Spinal cord (tissue), 10 donors: ENCODE measurements around the gene MIEF1. TPM values are rescaled to one million over a fixed set of nuclear protein-coding genes. Genes with fewer than 3 reads are reported as not detected.
A peak's percentile ranks its signal among the peaks of the same experiment; 100 is the strongest.

Experiments
- DNase-seq, 6 donors: peaks; one replicate each; pipeline versions ENCODE4 v3.0.0 to v3.0.0-alpha.2; 2013 to 2015; ENCODE audit warnings: low spot score in 6 of 6, low read depth in 4 of 6
- H3K27ac ChIP-seq: one replicate; pipeline ENCODE4 v1.5.1; 2013; ENCODE audit warnings: low read depth, low read length, control low read depth
- H3K27me3 ChIP-seq: one replicate; pipeline ENCODE4 v1.6.1; 2013; ENCODE audit warnings: low read length; ENCODE audit not compliant: control insufficient read depth, insufficient read depth
- H3K36me3 ChIP-seq: one replicate; pipeline ENCODE4 v1.6.1; 2013; ENCODE audit warnings: low read length; ENCODE audit not compliant: control insufficient read depth, insufficient read depth
- H3K4me1 ChIP-seq: one replicate; pipeline ENCODE4 v1.6.1; 2013; ENCODE audit warnings: low read length; ENCODE audit not compliant: control insufficient read depth, insufficient read depth
- H3K4me3 ChIP-seq: one replicate; pipeline ENCODE4 v1.5.1; 2013; ENCODE audit warnings: low read depth, low read length, control low read depth
- H3K9me3 ChIP-seq: one replicate; pipeline ENCODE4 v1.6.1; 2013; ENCODE audit warnings: low read length; ENCODE audit not compliant: control insufficient read depth, insufficient read depth
- WGBS: methylation state at CpG from one replicate; pipeline ENCODE4 v1.1.5; 2013; ENCODE audit warnings: missing lambda C conversion rate; ENCODE audit not compliant: insufficient coverage; 5-methylcytosine and 5-hydroxymethylcytosine counted together
- long read RNA-seq, 4 donors: transcript quantifications; one replicate each; lab custom pipeline, GENCODE V29; 2026
- polyA plus RNA-seq, 2 donors: library from polyadenylated mRNA; unstranded; fragments of 120-200 nt; gene quantifications; one replicate each; pipeline ENCODE4 v1.2.1, GENCODE V29; 2013; ENCODE audit not compliant: insufficient read length in 2 of 2
- total RNA-seq, 2 donors: library from RNA; depleted of rRNA in 1 of 2; stranded (reverse); fragments of 120-200 nt in 1 of 2; fragments of >200 nt in 1 of 2; gene quantifications; one replicate each; pipeline versions ENCODE4 v1.2.3 to v1.2.4, GENCODE V29; 2013 to 2014
- donor health status: healthy.

The MIEF1 gene
- total RNA-seq (10 to 100 TPM; 18.1 to 21.4 TPM), polyA plus RNA-seq (10 to 100 TPM; 34.7 to 35.3 TPM)
- long read RNA-seq, donor 1, full-length matches to known transcripts: 11 of 31 reads
- long read RNA-seq, donor 1, partial matches to known transcripts: 20 of 31 reads
- long read RNA-seq, donor 1, other reads (novel, unspliced or antisense): 0 of 31 reads
- long read RNA-seq, donor 2, full-length matches to known transcripts: 5 of 5 reads
- long read RNA-seq, donor 2, partial matches to known transcripts: 0 of 5 reads
- long read RNA-seq, donor 2, other reads (novel, unspliced or antisense): 0 of 5 reads
- long read RNA-seq, donor 3, full-length matches to known transcripts: 7 of 7 reads
- long read RNA-seq, donor 3, partial matches to known transcripts: 0 of 7 reads
- long read RNA-seq, donor 3, other reads (novel, unspliced or antisense): 0 of 7 reads
- long read RNA-seq, donor 4, full-length matches to known transcripts: 2 of 2 reads
- long read RNA-seq, donor 4, partial matches to known transcripts: 0 of 2 reads
- long read RNA-seq, donor 4, other reads (novel, unspliced or antisense): 0 of 2 reads

DNA sequence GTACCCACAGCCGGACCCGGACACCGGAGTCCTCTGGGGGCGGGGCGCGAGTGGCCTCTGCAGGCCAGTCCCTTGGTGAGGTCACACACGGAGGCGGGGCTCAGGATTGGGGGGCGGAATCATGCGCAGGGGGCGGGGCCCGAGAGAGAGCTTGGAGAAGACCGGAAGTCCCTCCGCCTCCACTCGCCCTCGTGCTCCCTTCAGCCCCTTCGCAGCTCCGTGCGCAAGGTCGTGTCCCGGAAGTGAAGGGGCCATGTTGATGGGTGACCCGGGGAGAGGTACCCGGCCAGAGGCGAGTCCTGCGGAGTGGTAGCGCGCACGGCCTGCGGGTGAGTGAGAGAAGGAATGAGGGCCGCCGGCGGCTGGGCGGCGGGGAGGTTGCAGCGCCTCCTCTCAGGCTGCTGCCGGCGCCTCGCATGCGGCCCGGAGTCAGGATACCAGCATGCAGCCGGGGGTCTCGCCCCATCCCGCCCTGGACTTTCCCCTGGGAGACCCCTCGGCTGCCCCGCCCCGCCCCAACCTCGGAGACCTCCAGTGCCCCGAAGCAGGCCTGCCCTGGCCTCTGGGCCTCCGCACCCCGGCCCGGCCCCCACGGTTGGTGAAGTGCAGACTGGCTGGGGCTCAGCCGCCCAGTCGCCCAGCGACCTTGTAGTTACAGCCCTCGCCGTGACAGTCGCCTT, at the start of gene MIEF1:
Gene MIEF1, plus strand, starts transcription at position 182 of the 680 bp plus-strand sequence. CDS start 9,005 bp downstream, outside the sequence.
- H3K36me3 ChIP-seq: peaks cover 33% of the 10 kb centered on the region
- H3K4me3 ChIP-seq: peak within 1 kb of the TSS; percentile 67
- under 1% methylated on average over 55 of the region's 58 CpGs for WGBS
- no peaks in the 10 kb centered on the region for H3K9me3 ChIP-seq
- H3K27me3 ChIP-seq: no peaks in the 10 kb centered on the region
- peak within 1 kb of the TSS; percentile 95 for H3K27ac ChIP-seq
- peak; percentile 82 to 99 (median 94) for DNase-seq
- peaks cover 32% of the 10 kb centered on the region for H3K4me1 ChIP-seq

GRCh38 chr22:39452740-39453040, 49.4 kb upstream of the MIEF1 start:
- H3K9me3 ChIP-seq: no peaks in the 10 kb centered on the region
- WGBS: 73% methylated on average over 6 of the region's 6 CpGs
- H3K36me3 ChIP-seq: no peaks in the 10 kb centered on the region
- no peaks in the 10 kb centered on the region for H3K27me3 ChIP-seq
- H3K4me3 ChIP-seq: no peak overlapping the region
- no peak overlapping the region for H3K27ac ChIP-seq
- peaks cover 26% of the 10 kb centered on the region for H3K4me1 ChIP-seq
- no peak for DNase-seq

GRCh38 chr22:39453765-39454378, 48.2 kb upstream of the MIEF1 start:
- no peaks in the 10 kb centered on the region for H3K36me3 ChIP-seq
- H3K27ac ChIP-seq: peak overlapping the region; percentile 72
- DNase-seq: no peak
- H3K27me3 ChIP-seq: no peaks in the 10 kb centered on the region
- no peak overlapping the region for H3K4me3 ChIP-seq
- no peaks in the 10 kb centered on the region for H3K9me3 ChIP-seq
- 63% methylated on average over 8 of the region's 9 CpGs for WGBS
- H3K4me1 ChIP-seq: peaks cover 33% of the 10 kb centered on the region

DNA sequence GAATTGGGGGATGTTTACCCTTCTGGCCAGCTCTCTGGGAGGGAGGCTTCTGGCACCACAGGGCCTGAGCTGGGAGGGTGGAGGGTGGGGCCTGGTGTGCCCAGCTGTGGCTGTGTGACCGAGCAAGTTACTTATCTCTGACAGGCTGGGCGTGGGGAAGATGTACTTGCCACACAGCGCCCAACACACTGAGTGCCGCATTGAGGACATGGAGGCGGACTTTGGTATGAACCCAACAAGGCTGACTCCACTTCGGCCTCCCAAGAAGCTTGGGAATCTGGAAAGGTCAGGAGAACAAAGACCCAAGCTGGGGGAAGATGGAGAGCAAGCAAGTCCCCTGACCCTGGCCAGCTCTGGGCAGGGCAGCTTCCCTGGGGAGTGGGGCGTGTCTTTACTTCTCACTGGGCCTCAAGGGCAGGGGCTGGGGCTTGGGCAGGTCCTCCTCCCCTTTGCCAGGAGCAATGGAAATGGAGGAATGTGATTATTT, 47.7 kb upstream of the MIEF1 start:
- 47% methylated on average over 7 of the region's 7 CpGs for WGBS
- H3K27me3 ChIP-seq: no peaks in the 10 kb centered on the region
- H3K27ac ChIP-seq: peak overlapping the region; percentile 72

GRCh38 chr22:39456522-39457197, 45.4 kb upstream of the MIEF1 start, which contains the start of gene MGAT3:
MGAT3 (plus strand) TSS chr22:39457012; CDS start chr22:39487348, 30,336 bp downstream.
- 17% methylated on average over 65 of the region's 80 CpGs for WGBS
- peaks cover 3% of the 10 kb centered on the region for H3K36me3 ChIP-seq
- no peaks in the 10 kb centered on the region for H3K9me3 ChIP-seq
- peak in 2 of 6 donors; percentile 70 to 78 for DNase-seq
- H3K4me3 ChIP-seq: peak within 1 kb of the TSS; percentile 64
- no peaks in the 10 kb centered on the region for H3K27me3 ChIP-seq
- peak within 1 kb of the TSS; percentile 72 for H3K27ac ChIP-seq
- H3K4me1 ChIP-seq: peaks cover 52% of the 10 kb centered on the region

More for the DNA sequence above, 47.7 kb upstream of the MIEF1 start:
- Histone ChIP-seq H3K36me3 (no peaks in the 10 kb centered on the region), H3K9me3 (no peaks in the 10 kb centered on the region), H3K4me1 (peaks cover 35% of the 10 kb centered on the region), H3K4me3 (no peak overlapping the region)
- DNase-seq: no peak

GRCh38 chr22:39457198-39457555, 44.9 kb upstream of the MIEF1 start:
- H3K9me3 ChIP-seq: no peaks in the 10 kb centered on the region
- H3K27me3 ChIP-seq: no peaks in the 10 kb centered on the region
- peaks cover 6% of the 10 kb centered on the region for H3K36me3 ChIP-seq
- no peak overlapping the region for H3K27ac ChIP-seq
- peak overlapping the region; percentile 64 for H3K4me3 ChIP-seq
- under 1% methylated on average over 57 of the region's 63 CpGs for WGBS
- peaks cover 57% of the 10 kb centered on the region for H3K4me1 ChIP-seq
- DNase-seq: no peak

DNA sequence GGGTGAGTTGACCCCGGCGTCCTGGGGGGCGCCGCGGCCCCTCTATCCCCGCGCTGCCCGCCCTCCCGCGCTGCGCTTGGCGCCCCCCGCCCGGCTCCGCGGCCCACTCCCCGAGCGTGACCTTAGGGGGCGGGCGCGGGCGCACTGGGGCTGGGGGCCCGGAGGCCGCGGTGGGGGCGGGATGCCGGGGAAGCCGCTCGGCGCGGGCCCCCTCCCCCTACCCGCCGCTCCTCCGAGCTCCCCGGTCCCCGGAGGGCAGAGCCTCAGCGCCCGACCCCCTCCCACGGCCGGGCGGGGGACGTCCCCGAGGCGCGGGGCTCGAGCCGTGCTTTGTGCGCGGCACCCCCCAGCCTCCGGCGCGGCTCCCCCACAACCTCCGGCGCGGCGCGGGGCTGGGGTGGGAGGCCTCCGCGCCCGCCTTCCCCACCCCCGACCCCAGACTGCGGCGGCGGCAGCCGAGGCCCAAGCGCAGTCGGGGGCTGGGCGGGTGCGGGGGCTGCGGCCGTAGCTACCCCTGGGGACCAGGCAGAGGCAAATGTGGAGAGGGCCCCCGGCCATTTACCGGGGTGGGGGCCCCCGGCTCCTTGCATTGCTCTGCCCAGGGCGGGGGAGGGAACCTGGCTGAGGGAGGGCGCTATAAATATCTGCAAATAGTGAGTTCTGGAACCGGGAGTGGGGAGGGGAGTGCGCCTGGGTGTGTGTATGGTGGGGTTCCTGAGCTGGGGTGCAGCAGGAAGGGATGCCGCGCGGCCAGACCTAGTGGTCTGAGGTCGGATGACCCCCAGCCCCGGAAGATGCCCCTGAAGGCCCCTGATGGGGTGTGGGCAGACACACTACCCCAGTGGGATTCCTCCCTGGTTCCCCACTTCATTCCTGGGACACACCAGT, 44.3 kb upstream of the MIEF1 start:
- no peaks in the 10 kb centered on the region for H3K27me3 ChIP-seq
- WGBS: under 1% methylated on average over 80 of the region's 83 CpGs
- peaks cover 12% of the 10 kb centered on the region for H3K36me3 ChIP-seq
- H3K9me3 ChIP-seq: no peaks in the 10 kb centered on the region
- H3K4me3 ChIP-seq: peak overlapping the region; percentile 64
- DNase-seq: peak in 2 of 6 donors; percentile 54 to 60
- H3K27ac ChIP-seq: peak overlapping the region; percentile 60
- peaks cover 61% of the 10 kb centered on the region for H3K4me1 ChIP-seq

- peaks cover 13% of the 10 kb centered on the region for H3K36me3 ChIP-seq
- DNase-seq: no peak
- H3K27me3 ChIP-seq: no peaks in the 10 kb centered on the region
- H3K27ac ChIP-seq: peak overlapping the region; percentile 60
- 39% methylated on average over 9 of the region's 10 CpGs for WGBS
- H3K4me1 ChIP-seq: peaks cover 68% of the 10 kb centered on the region
- H3K9me3 ChIP-seq: no peaks in the 10 kb centered on the region
- peak overlapping the region; percentile 64 for H3K4me3 ChIP-seq
These were observed 43.5 kb upstream of the MIEF1 start for GRCh38 chr22:39458444-39459083.
